Osteocyte (in vitro differentiated cells): ENCODE data around the gene RNASE13. TPM values are rescaled to one million over a fixed set of nuclear protein-coding genes. Genes with fewer than 3 reads are reported as not detected.
"Not testable (repeated sequence)": the region's sequence is repeated elsewhere in the genome, so short reads cannot be mapped to it uniquely, and the experiment has no call there.

Experiments used
- DNase-seq: peaks from one replicate; pipeline ENCODE4 v3.0.0; 2021; ENCODE audit warnings: mixed read lengths; ENCODE audit not compliant: unreplicated experiment; ENCODE audit errors: extremely low spot score
- H3K27ac Mint-ChIP-seq: one replicate; pipeline ENCODE4 v1.8.0; 2021; ENCODE audit warnings: mild to moderate bottlenecking, mixed read lengths; ENCODE audit not compliant: unreplicated experiment
- H3K27me3 Mint-ChIP-seq: one replicate; pipeline ENCODE4 v1.8.0; 2021; ENCODE audit warnings: mixed read lengths; ENCODE audit not compliant: unreplicated experiment
- H3K36me3 Mint-ChIP-seq: one replicate; pipeline ENCODE4 v1.8.0; 2021; ENCODE audit warnings: mixed read lengths; ENCODE audit not compliant: unreplicated experiment
- H3K4me1 Mint-ChIP-seq: one replicate; pipeline ENCODE4 v1.8.0; 2021; ENCODE audit warnings: mixed read lengths; ENCODE audit not compliant: unreplicated experiment
- H3K4me3 Mint-ChIP-seq: one replicate; pipeline ENCODE4 v1.8.0; 2021; ENCODE audit warnings: mild to moderate bottlenecking, moderate library complexity, mixed read lengths; ENCODE audit not compliant: unreplicated experiment
- H3K9me3 Mint-ChIP-seq: one replicate; pipeline ENCODE4 v1.8.0; 2021; ENCODE audit warnings: mixed read lengths; ENCODE audit not compliant: unreplicated experiment
- total RNA-seq: library from RNA; stranded (reverse); gene quantifications from 2 replicates; pipeline ENCODE4 v1.2.1, GENCODE V29; 2021
- TF ChIP-seq, protein P1 (sequence below): fragments of 200-600 bp; sonication (generic); IDR thresholded peaks from 2 replicates; pipeline ENCODE4 v1.5.0; 2021; ENCODE audit warnings: antibody characterized with exemption, mild to moderate bottlenecking, moderate library complexity

The RNASE13 gene
- total RNA-seq, 1 donor from 2014 or later = not detected

GRCh38 chr14:21014761-21015190 lies 19.8 kb downstream of the RNASE13 start:
- H3K27me3 Mint-ChIP-seq = peaks cover 32% of the 10 kb centered on the region
- no peaks in the 10 kb centered on the region for H3K36me3 Mint-ChIP-seq
- peak; percentile 92 for DNase-seq

DNA sequence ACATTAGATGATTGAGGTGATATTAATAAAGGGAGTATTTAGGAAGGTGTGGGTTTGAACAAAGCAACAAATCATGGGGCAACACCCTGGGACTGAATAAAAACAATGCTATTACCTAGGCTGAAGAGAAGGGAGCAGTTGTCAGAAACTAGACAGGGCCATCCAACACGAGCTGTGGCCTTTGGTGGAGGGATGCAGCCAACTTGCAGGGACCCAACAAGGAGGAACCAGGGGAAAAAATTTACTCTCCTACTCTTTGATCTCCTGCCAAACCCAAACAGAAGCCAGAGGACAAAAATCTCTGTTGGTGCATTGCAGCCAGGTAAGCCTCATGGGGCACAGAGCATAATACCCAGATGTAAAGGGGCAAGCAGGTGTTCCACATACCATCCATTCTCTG lies 23.5 kb downstream of the RNASE13 start:
- Mint-ChIP-seq H3K9me3 (no peaks in the 10 kb centered on the region), H3K36me3 (no peaks in the 10 kb centered on the region), H3K4me3 (no peak overlapping the region), H3K4me1 (peaks cover 2% of the 10 kb centered on the region), H3K27ac (no peak overlapping the region), H3K27me3 (peaks cover 32% of the 10 kb centered on the region)
- TF ChIP-seq, protein P1, sequence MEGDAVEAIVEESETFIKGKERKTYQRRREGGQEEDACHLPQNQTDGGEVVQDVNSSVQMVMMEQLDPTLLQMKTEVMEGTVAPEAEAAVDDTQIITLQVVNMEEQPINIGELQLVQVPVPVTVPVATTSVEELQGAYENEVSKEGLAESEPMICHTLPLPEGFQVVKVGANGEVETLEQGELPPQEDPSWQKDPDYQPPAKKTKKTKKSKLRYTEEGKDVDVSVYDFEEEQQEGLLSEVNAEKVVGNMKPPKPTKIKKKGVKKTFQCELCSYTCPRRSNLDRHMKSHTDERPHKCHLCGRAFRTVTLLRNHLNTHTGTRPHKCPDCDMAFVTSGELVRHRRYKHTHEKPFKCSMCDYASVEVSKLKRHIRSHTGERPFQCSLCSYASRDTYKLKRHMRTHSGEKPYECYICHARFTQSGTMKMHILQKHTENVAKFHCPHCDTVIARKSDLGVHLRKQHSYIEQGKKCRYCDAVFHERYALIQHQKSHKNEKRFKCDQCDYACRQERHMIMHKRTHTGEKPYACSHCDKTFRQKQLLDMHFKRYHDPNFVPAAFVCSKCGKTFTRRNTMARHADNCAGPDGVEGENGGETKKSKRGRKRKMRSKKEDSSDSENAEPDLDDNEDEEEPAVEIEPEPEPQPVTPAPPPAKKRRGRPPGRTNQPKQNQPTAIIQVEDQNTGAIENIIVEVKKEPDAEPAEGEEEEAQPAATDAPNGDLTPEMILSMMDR = no peak
- DNase-seq = no peak

More at GRCh38 chr14:21014761-21015190, 19.8 kb downstream of the RNASE13 start:
- Mint-ChIP-seq H3K9me3 (no peaks in the 10 kb centered on the region), H3K4me3 (no peak overlapping the region), H3K27ac (no peak overlapping the region), H3K4me1 (peaks cover 2% of the 10 kb centered on the region)
- TF ChIP-seq, protein P1 = peak; percentile 89

DNA sequence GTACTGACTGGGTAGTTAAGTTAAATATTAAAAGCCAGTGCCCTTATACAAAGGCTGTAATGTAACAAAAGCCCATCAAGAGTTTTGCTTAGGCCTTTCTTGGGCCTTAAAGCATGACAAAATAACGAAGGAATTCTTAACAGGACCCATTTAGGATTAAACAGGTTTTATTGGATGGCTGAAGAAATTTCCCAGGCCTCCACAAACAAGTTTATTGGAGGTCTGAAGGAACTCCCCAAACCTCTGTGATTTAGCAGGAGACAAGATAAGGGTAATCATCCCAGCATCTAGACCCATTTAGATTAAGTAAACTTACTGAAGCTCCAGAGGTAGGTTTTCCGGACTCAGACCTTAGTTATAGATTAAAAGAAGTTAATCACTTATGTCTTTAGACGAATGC lies 24.9 kb downstream of the RNASE13 start:
- DNase-seq, H3K36me3 Mint-ChIP-seq, H3K27ac Mint-ChIP-seq, H3K4me1 Mint-ChIP-seq, H3K9me3 Mint-ChIP-seq, H3K4me3 Mint-ChIP-seq: not testable (repeated sequence)
- H3K27me3 Mint-ChIP-seq = peaks cover 32% of the 10 kb centered on the region

- DNase-seq = no peak
- Mint-ChIP-seq H3K36me3 (no peaks in the 10 kb centered on the region), H3K4me3 (no peak overlapping the region), H3K4me1 (peaks cover 16% of the 10 kb centered on the region), H3K9me3 (no peaks in the 10 kb centered on the region), H3K27ac (no peak overlapping the region), H3K27me3 (no peaks in the 10 kb centered on the region)
- TF ChIP-seq, protein P1 = no peak
These were observed 30.7 kb downstream of the RNASE13 start for GRCh38 chr14:21003788-21004346.

- Mint-ChIP-seq H3K9me3 (no peaks in the 10 kb centered on the region), H3K4me1 (peaks cover 34% of the 10 kb centered on the region), H3K27me3 (no peaks in the 10 kb centered on the region), H3K4me3 (no peak overlapping the region), H3K36me3 (peaks cover 4% of the 10 kb centered on the region), H3K27ac (no peak overlapping the region)
- DNase-seq = no peak
- TF ChIP-seq, protein P1 = no peak
These were observed 33.4 kb downstream of the RNASE13 start for GRCh38 chr14:21001218-21001617.
